ENCODE data around the gene EFCAB10.

Gene EFCAB10

DNA sequence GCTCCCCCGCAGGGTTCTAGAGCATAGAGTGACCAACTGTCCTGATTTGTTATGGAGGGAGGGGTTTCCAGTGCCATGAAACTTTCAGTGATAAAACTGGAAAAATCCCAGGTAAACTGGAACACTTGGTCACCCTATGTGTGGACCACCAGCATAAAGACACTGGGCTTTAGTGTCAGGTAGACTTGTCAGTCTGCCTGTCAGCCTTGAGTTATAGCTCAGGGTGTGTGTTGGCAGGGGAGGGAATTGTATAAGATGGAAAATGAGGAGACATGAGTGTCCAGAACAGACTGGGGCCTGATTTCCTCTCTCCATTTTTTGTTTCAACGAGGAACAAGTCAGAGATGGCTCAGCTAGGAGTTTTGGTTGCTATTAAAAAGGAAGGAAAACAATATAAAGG lies 10.2 kb upstream of the EFCAB10 start:
- peaks cover 5% of the 10 kb centered on the region for H3K4me1 ChIP-seq (ENCODE audit: insufficient read depth, low read length)
- H3K36me3 ChIP-seq (ENCODE audit: insufficient read depth, low read length) = no peaks in the 10 kb centered on the region
- H3K4me3 ChIP-seq (ENCODE audit: low read depth in 1 of 2, low read length in 2 of 2) = no peak overlapping the region
- H3K27ac ChIP-seq (ENCODE audit: low read depth, low read length) = no peak overlapping the region
- no peaks in the 10 kb centered on the region for H3K9me3 ChIP-seq (ENCODE audit: low read length)
- no peak overlapping the region for H3K9ac ChIP-seq (ENCODE audit: low read length)
- no peaks in the 10 kb centered on the region for H3K27me3 ChIP-seq (ENCODE audit: control insufficient read depth in 1 of 2, insufficient read depth in 2 of 2, low read length in 2 of 2)

DNA sequence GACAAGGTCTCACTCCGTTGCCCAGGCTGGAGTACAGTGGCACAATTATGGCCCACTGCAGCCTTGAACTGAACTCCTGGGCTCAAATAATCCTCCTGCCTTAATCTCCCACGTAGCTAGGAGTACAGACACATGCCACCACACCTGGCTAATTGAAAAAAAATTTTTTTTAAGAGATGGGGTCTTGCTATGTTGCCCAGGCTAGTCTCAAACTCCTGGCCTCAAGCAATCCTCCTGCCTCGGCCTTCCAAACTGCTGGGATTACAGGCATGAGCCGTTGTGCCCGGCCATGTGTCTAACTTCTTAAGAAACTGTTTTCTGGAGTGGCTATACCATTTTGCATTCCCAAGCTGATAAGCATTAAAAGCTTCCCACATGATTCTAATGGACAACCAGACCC lies 9.5 kb upstream of the EFCAB10 start:
- H3K9me3 ChIP-seq (ENCODE audit: low read length) = no peaks in the 10 kb centered on the region
- H3K4me1 ChIP-seq (ENCODE audit: insufficient read depth, low read length) = peaks cover 5% of the 10 kb centered on the region
- no peak overlapping the region for H3K9ac ChIP-seq (ENCODE audit: low read length)
- H3K36me3 ChIP-seq (ENCODE audit: insufficient read depth, low read length) = no peaks in the 10 kb centered on the region
- no peak overlapping the region for H3K4me3 ChIP-seq (ENCODE audit: low read depth in 1 of 2, low read length in 2 of 2)
- H3K27me3 ChIP-seq (ENCODE audit: control insufficient read depth in 1 of 2, insufficient read depth in 2 of 2, low read length in 2 of 2) = no peaks in the 10 kb centered on the region
- H3K27ac ChIP-seq (ENCODE audit: low read depth, low read length) = no peak overlapping the region

DNA sequence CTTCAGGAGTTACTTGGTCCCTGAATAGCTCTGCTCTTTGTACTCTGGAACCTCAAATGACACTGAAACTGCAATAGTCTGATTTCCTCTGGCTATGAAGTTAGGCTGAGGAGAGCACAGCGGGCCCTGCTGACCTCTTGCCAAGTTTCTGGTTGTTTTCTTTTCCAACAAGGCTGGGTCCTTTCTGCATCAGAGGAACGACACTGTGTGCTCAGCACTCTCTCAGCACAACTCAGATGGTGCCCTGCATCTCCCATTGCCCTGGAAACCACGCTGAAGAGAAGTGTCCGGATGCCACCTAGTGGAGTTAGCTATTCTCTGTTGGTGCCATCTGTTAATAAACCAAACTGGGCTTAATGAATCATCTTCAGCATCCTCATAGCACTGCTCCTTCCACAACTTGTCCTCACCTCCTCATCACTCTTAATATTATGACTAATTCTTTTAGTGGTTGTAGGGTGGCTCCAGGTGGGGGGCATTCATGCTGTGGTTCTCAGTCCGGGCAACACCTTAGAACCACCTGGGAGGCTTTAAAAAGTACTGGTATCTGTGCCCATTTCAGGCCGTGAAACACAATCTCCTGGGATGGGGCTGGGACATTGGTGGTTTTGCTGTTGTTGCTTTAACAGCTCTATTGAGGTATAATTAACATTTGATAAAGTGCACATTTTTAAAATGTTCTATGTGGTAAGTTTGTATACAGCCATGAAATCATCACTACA lies 8.2 kb upstream of the EFCAB10 start:
- Histone ChIP-seq H3K36me3 (ENCODE audit: insufficient read depth, low read length) (no peaks in the 10 kb centered on the region), H3K27ac (ENCODE audit: low read depth, low read length) (no peak overlapping the region), H3K4me3 (ENCODE audit: low read depth in 1 of 2, low read length in 2 of 2) (no peak overlapping the region), H3K27me3 (ENCODE audit: control insufficient read depth in 1 of 2, insufficient read depth in 2 of 2, low read length in 2 of 2) (no peaks in the 10 kb centered on the region), H3K9me3 (ENCODE audit: low read length) (no peaks in the 10 kb centered on the region), H3K4me1 (ENCODE audit: insufficient read depth, low read length) (peaks cover 5% of the 10 kb centered on the region), H3K9ac (ENCODE audit: low read length) (no peak overlapping the region)

DNA sequence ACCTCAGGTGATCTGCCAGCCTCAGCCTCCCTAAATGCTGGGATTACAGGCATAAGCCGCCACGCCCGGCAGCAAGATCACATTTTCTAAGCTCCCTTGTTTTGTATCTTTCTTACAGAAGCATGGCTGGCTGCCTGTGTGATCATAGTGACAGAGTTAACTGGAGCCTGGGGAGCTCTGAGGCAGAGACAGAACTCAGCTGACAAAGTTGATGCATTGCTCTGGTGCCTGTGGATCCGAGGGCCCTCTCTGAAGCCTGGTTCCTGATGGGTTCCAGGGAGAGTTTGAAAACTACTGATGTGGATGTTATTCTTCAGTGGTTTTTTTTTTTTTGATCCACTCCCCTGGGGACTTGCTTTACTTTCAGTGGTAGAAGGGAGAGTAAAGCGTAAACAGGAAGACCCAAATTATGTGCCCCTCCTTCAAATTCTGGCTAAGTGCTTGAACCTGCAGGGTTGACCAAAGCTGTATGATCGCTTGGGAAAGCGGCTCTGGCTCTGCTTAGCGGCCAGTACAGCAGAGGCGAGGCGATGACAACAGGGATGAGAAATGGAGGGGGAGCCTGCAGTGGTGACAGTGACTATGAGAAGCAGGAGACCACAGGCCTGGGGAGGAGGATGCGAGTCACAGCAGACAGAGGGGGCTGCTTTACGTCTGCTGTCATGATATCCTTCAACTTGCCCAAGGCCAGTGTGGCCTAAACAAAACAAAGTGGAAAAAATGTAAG lies 6.8 kb upstream of the EFCAB10 start:
- no peaks in the 10 kb centered on the region for H3K9me3 ChIP-seq (ENCODE audit: low read length)
- no peak overlapping the region for H3K9ac ChIP-seq (ENCODE audit: low read length)
- H3K4me3 ChIP-seq (ENCODE audit: low read depth in 1 of 2, low read length in 2 of 2) = no peak overlapping the region
- H3K27ac ChIP-seq (ENCODE audit: low read depth, low read length) = no peak overlapping the region
- peaks cover 5% of the 10 kb centered on the region for H3K4me1 ChIP-seq (ENCODE audit: insufficient read depth, low read length)
- H3K36me3 ChIP-seq (ENCODE audit: insufficient read depth, low read length) = no peaks in the 10 kb centered on the region
- no peaks in the 10 kb centered on the region for H3K27me3 ChIP-seq (ENCODE audit: control insufficient read depth in 1 of 2, insufficient read depth in 2 of 2, low read length in 2 of 2)

GRCh38 chr7:105585850-105586500 lies 4.7 kb upstream of the EFCAB10 start:
- no peaks in the 10 kb centered on the region for H3K36me3 ChIP-seq (ENCODE audit: insufficient read depth, low read length)
- no peak overlapping the region for H3K27ac ChIP-seq (ENCODE audit: low read depth, low read length)
- no peak overlapping the region for H3K4me3 ChIP-seq (ENCODE audit: low read depth in 1 of 2, low read length in 2 of 2)
- no peak overlapping the region for H3K9ac ChIP-seq (ENCODE audit: low read length)
- no peaks in the 10 kb centered on the region for H3K9me3 ChIP-seq (ENCODE audit: low read length)
- H3K27me3 ChIP-seq (ENCODE audit: control insufficient read depth in 1 of 2, insufficient read depth in 2 of 2, low read length in 2 of 2) = no peaks in the 10 kb centered on the region
- peaks cover 9% of the 10 kb centered on the region for H3K4me1 ChIP-seq (ENCODE audit: insufficient read depth, low read length)

GRCh38 chr7:105584165-105584564 lies 2.9 kb upstream of the EFCAB10 start:
- H3K9ac ChIP-seq (ENCODE audit: low read length) = no peak overlapping the region
- H3K4me3 ChIP-seq (ENCODE audit: low read depth in 1 of 2, low read length in 2 of 2) = no peak overlapping the region
- H3K4me1 ChIP-seq (ENCODE audit: insufficient read depth, low read length) = peaks cover 6% of the 10 kb centered on the region
- no peak overlapping the region for H3K27ac ChIP-seq (ENCODE audit: low read depth, low read length)
- H3K9me3 ChIP-seq (ENCODE audit: low read length) = no peaks in the 10 kb centered on the region
- H3K36me3 ChIP-seq (ENCODE audit: insufficient read depth, low read length) = no peaks in the 10 kb centered on the region
- H3K27me3 ChIP-seq (ENCODE audit: control insufficient read depth in 1 of 2, insufficient read depth in 2 of 2, low read length in 2 of 2) = no peaks in the 10 kb centered on the region

DNA sequence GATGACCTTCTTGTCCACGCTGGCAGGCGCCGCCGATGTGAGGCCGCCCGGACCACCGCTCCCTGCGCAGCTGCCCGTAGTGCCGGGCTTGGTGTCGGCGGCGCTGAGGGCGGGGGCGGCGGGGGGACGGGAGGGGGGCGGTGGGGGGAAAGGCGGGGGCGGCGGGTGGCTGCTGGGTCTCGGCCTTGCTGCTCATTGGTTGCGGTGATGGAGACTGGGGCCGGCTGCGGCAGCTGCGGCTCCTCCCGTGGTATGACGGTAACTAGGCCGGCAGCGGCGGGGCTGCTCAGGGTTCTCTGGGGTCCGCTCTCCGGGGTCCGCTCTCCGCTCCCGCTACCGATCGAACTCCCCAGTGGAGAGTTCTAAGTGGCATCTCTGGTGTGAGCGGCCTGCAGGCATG lies 1.8 kb upstream of the EFCAB10 start:
- no peaks in the 10 kb centered on the region for H3K36me3 ChIP-seq (ENCODE audit: insufficient read depth, low read length)
- H3K9ac ChIP-seq (ENCODE audit: low read length) = no peak overlapping the region
- H3K4me3 ChIP-seq (ENCODE audit: low read depth in 1 of 2, low read length in 2 of 2) = no peak overlapping the region
- H3K27me3 ChIP-seq (ENCODE audit: control insufficient read depth in 1 of 2, insufficient read depth in 2 of 2, low read length in 2 of 2) = no peaks in the 10 kb centered on the region
- H3K27ac ChIP-seq (ENCODE audit: low read depth, low read length) = no peak overlapping the region
- peaks cover 4% of the 10 kb centered on the region for H3K4me1 ChIP-seq (ENCODE audit: insufficient read depth, low read length)
- H3K9me3 ChIP-seq (ENCODE audit: low read length) = no peaks in the 10 kb centered on the region

DNA sequence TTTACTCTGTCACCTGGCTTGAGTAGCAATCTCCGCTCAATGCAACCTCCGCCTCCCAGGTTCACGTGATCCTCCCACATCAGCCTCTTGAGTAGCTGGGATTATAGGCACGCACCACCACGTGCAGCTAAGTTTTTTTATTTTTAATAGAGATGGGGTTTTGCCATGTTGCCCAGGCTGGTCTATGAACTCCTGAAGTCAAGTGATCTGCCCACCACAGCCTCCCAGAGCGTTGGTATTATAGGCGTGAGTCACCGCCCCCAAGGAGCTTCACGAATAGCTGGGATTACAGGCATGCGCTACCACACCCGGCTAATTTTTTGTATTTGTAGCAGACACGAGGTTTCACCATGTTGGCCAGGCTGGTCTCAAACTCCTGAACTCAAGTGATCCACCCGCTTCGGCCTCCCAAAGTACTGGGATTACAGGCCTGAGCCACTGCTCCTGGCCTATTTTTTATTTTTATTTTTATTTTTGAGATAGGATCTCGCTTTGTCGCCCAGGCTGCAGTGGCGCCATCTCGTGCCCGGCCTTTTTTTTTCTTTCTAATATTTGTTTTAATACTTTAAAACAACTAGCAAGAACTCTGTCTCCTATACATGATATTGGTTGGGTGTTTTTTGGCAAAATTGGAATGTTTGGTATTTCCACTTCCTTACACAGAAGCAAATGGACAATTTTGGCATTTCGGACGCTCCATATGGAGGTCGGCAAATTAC lies 1.1 kb downstream of the EFCAB10 start:
- Histone ChIP-seq H3K9me3 (ENCODE audit: low read length) (no peaks in the 10 kb centered on the region), H3K27ac (ENCODE audit: low read depth, low read length) (no peak overlapping the region), H3K4me1 (ENCODE audit: insufficient read depth, low read length) (peaks cover 4% of the 10 kb centered on the region), H3K4me3 (ENCODE audit: low read depth in 1 of 2, low read length in 2 of 2) (no peak overlapping the region), H3K9ac (ENCODE audit: low read length) (no peak overlapping the region), H3K27me3 (ENCODE audit: control insufficient read depth in 1 of 2, insufficient read depth in 2 of 2, low read length in 2 of 2) (no peaks in the 10 kb centered on the region), H3K36me3 (ENCODE audit: insufficient read depth, low read length) (no peaks in the 10 kb centered on the region)

DNA sequence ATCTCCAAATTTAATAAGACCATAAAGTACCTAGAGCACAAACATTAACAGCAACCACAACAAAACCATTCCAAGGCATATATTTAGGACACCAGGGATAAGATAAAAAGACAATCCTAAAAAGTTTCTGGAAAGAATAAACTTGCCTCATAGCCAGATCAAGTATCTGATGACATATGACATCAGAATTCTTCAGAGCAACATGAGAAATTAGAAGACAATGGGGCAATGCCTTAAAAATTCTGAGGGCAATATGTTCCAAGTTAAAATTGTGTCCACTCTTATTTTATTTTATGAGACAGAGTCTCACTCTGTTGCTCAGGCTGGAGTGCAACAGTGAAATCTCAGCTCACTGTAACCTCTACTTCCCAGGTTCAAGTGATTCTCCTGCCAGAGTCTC lies 2.8 kb downstream of the EFCAB10 start:
- Histone ChIP-seq H3K27me3 (ENCODE audit: control insufficient read depth in 1 of 2, insufficient read depth in 2 of 2, low read length in 2 of 2) (no peaks in the 10 kb centered on the region), H3K4me3 (ENCODE audit: low read depth in 1 of 2, low read length in 2 of 2) (no peak overlapping the region), H3K27ac (ENCODE audit: low read depth, low read length) (no peak overlapping the region), H3K9ac (ENCODE audit: low read length) (no peak overlapping the region), H3K36me3 (ENCODE audit: insufficient read depth, low read length) (no peaks in the 10 kb centered on the region), H3K4me1 (ENCODE audit: insufficient read depth, low read length) (peaks cover 4% of the 10 kb centered on the region), H3K9me3 (ENCODE audit: low read length) (no peaks in the 10 kb centered on the region)

- no peaks in the 10 kb centered on the region for H3K36me3 ChIP-seq (ENCODE audit: insufficient read depth, low read length)
- H3K4me1 ChIP-seq (ENCODE audit: insufficient read depth, low read length) = peaks cover 4% of the 10 kb centered on the region
- no peak overlapping the region for H3K4me3 ChIP-seq (ENCODE audit: low read depth in 1 of 2, low read length in 2 of 2)
- no peaks in the 10 kb centered on the region for H3K9me3 ChIP-seq (ENCODE audit: low read length)
- H3K9ac ChIP-seq (ENCODE audit: low read length) = no peak overlapping the region
- no peak overlapping the region for H3K27ac ChIP-seq (ENCODE audit: low read depth, low read length)
- no peaks in the 10 kb centered on the region for H3K27me3 ChIP-seq (ENCODE audit: control insufficient read depth in 1 of 2, insufficient read depth in 2 of 2, low read length in 2 of 2)
Measured at GRCh38 chr7:105577251-105577650, 4.0 kb downstream of the EFCAB10 start.

DNA sequence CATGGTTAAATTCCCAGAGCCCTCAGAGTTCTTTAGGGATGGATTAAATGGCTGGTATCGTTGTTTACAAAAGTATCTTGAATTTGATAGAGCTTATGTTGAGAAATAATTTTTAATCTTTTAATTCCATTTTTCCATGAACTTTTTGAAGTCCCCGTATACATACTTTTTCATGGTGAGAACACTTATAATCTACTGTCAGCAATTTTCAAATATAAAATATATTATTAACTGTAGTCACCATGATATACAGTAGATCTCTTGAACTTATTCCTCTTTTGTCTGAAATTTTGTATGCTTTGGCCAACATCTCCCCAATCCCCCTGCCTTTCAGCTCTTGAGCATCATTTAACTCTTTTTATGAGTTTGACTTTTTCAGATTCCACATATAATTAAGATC lies 9.4 kb downstream of the EFCAB10 start:
- Histone ChIP-seq H3K27me3 (ENCODE audit: control insufficient read depth in 1 of 2, insufficient read depth in 2 of 2, low read length in 2 of 2) (no peaks in the 10 kb centered on the region), H3K27ac (ENCODE audit: low read depth, low read length) (no peak overlapping the region), H3K4me3 (ENCODE audit: low read depth in 1 of 2, low read length in 2 of 2) (no peak overlapping the region), H3K9me3 (ENCODE audit: low read length) (no peaks in the 10 kb centered on the region), H3K9ac (ENCODE audit: low read length) (no peak overlapping the region), H3K4me1 (ENCODE audit: insufficient read depth, low read length) (no peaks in the 10 kb centered on the region), H3K36me3 (ENCODE audit: insufficient read depth, low read length) (peaks cover 18% of the 10 kb centered on the region)

All from muscle layer of colon (tissue), 2 donors.